ENCODE results near the gene FAHD1. TPM values are rescaled to one million over a fixed set of nuclear protein-coding genes. Genes with fewer than 3 reads are reported as not detected.
"Not testable (repeated sequence)": the region's sequence is repeated elsewhere in the genome, so short reads cannot be mapped to it uniquely, and the experiment has no call there.

Gene FAHD1
- total RNA-seq, 2 donors from 2014 or later, result 6.1 to 7.9 TPM

DNA sequence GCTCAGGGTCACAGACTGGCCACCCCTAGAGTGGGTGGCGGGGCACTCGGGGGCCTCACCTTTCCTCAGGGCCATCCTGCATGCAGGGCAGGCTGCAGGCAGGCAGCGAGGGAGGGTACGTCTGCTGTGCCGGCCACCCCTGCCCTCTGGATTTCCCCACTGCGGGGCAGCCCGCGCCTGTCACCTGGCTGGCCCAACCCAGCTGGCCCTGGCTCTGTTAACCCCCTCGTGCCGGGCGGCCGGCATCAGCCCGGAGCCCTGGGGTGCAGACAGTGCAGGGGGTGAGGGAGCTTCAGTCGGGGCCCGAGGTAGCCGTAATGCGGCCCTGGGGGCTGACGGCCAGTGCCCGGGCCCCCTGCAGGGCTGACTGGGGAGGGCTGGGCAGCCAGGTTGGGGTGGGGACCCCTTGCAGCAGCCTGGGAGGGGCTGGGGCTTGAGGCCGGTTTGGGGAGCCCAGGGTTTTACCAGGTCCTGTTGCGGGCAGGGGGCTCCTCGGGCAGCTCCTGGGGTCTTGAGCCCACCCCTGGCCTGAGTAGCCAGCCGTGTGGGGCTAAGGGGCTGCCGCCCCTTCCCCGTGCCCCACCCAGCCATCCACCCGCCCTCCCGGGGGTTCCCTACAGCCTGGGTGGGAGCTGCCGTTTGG is 33.3 kb upstream of the FAHD1 start, which contains the start of gene IGFALS:
Gene IGFALS, minus strand, starts transcription at position 128 of the 643 bp plus-strand sequence. Its CDS starts 53 bp downstream, at position 75.
- Mint-ChIP-seq H3K27me3 (no peaks in the 10 kb centered on the region), H3K4me1 (peaks cover 2% of the 10 kb centered on the region), H3K4me3 (no peak within 1 kb of the TSS), H3K36me3 (ENCODE audit: low read depth) (peaks cover 2% of the 10 kb centered on the region), H3K27ac (no peak within 1 kb of the TSS)
- H3K9me3 ChIP-seq (ENCODE audit: control insufficient read depth, low read length, poor library complexity, severe bottlenecking), result no peaks in the 10 kb centered on the region
- no peak for DNase-seq
- no peak for ATAC-seq

DNA sequence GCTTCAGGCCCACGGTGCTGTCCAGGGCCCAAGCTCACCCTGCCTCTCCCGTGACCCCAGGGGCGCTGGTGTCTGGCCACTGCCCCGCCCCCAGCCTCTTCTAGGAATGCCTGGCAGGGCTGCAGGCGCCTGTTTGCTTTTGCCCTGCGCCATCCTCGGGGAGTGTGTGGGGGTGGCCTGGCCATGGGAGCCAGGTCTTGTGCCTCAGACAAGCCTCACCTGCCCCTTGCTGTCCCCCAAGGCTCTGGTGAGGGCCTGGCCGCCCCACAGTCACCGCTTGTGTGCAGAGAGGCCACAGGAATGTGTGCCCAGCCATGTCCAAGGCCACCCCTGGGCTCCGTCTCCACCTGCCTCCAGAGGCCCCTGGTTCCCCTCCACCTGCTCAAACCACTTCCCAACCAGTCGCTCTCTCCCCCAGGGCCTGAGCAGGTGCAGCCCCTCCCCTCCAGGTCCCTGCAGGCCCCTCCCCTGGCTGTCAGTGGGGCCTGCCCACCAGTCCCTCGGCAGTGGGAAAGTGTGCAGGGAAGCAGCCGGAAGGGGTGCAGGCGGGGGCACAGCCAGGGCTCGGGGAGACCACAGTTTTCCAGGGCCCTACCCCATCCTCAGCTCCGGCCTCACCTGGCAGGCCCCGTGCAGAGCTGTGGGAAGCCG is 32.7 kb upstream of the FAHD1 start:
- Mint-ChIP-seq H3K36me3 (ENCODE audit: low read depth) (no peaks in the 10 kb centered on the region), H3K4me1 (no peaks in the 10 kb centered on the region), H3K4me3 (no peak overlapping the region), H3K27me3 (no peaks in the 10 kb centered on the region), H3K27ac (no peak overlapping the region)
- no peak for DNase-seq
- no peaks in the 10 kb centered on the region for H3K9me3 ChIP-seq (ENCODE audit: control insufficient read depth, low read length, poor library complexity, severe bottlenecking)
- ATAC-seq, result no peak

DNA sequence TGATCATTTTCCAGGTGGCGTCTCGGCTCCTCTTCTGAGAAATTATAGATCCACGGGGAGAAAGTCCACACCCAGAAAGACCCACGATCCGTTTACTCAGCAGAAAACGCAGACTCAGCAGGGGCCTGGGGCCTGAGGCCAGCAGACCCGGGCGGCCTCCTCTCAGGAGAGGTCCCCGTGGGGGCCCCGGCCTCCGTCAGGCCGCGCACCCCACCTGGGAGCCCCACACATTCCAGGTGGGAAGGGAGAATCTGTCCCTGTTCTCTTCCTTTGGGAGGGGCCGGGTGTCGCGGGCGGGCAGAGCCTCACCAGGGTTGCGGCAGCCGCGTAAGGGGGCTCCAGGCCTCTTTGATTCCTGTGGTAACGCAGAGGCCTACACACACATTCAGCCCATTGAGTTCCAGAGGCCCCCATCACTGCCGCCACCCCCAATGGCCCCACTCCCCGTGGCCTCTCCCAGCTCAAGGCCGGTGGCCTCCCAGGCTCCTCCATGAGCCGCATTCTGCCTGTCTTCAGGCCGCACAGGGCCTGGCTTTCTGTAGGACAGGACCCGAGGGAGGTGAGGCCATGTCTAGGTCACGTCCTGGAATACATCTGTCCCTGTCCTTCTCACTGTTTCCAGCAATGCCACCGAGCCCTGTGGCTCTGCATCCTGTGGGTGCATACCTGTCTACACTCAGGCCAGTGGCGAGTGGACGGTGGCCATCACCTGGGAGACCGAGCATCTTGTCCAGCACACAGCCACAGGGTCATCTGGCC is 31.9 kb upstream of the FAHD1 start:
- Mint-ChIP-seq H3K4me1 (no peaks in the 10 kb centered on the region), H3K27ac (no peak overlapping the region), H3K4me3 (no peak overlapping the region), H3K27me3 (no peaks in the 10 kb centered on the region), H3K36me3 (ENCODE audit: low read depth) (no peaks in the 10 kb centered on the region)
- ATAC-seq (no peak), DNase-seq (no peak)
- no peaks in the 10 kb centered on the region for H3K9me3 ChIP-seq (ENCODE audit: control insufficient read depth, low read length, poor library complexity, severe bottlenecking)

DNA sequence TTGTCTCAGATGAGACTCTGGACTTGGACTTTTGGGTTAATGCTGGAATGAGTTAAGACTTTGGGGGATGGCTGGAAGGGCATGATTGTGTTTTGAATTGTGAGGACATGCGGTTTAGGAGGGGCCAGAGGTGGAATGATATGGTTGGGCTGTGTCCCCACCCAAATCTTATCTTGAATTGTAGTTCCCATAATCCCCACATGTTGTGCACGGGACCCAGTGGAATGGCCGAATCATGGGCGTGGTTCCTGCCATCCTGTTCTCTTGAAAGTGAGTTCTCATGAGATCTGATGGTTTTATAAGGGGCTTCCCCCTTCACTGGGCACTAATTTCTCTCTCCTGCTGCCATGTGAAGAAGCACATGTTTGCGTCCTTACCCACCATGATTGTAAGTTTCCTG is 27.7 kb upstream of the FAHD1 start:
- not testable (repeated sequence) for H3K4me1 Mint-ChIP-seq; H3K27me3 Mint-ChIP-seq; H3K27ac Mint-ChIP-seq; H3K36me3 Mint-ChIP-seq (ENCODE audit: low read depth); H3K9me3 ChIP-seq (ENCODE audit: control insufficient read depth, low read length, poor library complexity, severe bottlenecking); DNase-seq; H3K4me3 Mint-ChIP-seq; ATAC-seq

DNA sequence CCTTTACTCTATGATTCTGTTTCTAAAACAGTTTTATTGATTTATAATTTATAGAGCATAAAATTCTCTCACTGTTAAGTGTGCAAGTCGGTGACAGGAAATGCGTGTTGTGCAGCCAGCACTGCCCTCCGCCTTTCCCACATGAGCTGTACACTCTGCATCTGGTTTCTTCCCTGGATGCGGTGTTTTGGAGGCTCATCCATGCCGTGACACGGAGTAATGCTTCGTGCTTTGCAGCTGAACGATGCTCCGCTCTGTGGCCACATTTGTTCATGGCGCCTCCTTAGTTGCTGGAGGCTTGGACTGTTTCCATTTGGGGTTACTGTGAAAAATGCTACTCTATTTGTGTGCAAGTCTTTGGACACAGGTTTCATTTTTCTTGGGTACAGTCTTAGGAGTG is 26.3 kb upstream of the FAHD1 start:
- H3K27ac Mint-ChIP-seq, result no peak overlapping the region
- H3K9me3 ChIP-seq (ENCODE audit: control insufficient read depth, low read length, poor library complexity, severe bottlenecking), result no peaks in the 10 kb centered on the region
- H3K27me3 Mint-ChIP-seq, result no peaks in the 10 kb centered on the region
- no peak for ATAC-seq
- DNase-seq, result no peak
- H3K4me1 Mint-ChIP-seq, result peaks cover 2% of the 10 kb centered on the region
- peaks cover 2% of the 10 kb centered on the region for H3K36me3 Mint-ChIP-seq (ENCODE audit: low read depth)
- H3K4me3 Mint-ChIP-seq, result no peak overlapping the region

DNA sequence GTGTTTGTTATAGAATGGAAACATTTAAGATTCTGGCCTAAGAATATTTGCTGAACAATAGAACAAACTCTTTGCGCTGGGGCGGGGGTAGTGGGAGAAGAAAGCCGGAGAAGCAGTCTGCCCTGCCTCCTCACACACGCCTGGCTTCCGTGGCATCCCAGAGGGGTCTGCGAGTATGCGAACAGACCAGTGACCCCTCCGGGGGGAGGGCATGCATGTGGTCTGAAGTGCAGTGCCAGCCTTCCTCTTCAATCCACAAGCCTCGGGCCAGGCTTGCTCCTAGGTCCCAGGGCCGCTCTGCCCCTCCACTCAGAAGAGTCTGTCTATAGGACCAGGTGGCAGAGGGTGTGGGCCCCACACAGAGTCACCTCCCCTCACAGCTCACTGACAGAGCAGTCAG is 19.4 kb upstream of the FAHD1 start:
- peaks cover 4% of the 10 kb centered on the region for H3K4me1 Mint-ChIP-seq

DNA sequence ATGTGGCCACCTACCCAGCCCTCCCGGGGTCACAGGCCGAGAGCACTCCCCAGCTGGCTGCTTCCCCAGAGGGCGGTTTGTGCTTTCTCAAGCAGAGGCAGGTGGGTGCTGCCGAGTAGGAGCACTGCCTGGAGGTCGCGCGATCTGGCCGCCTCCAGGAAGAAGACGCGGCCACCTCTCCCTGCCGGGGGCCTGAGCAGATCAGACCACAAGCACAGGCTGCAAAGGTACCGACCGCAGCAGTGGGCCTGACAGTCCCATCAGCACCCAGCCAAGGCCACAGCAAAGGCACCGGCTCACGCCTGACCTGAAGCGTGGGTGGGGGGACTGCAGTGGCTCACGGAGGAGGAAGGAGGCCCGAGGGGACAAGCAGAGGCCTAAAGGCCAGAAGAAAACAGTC is 18.3 kb upstream of the FAHD1 start:
- H3K27ac Mint-ChIP-seq, result no peak overlapping the region
- DNase-seq (no peak), ATAC-seq (no peak)
- H3K9me3 ChIP-seq (ENCODE audit: control insufficient read depth, low read length, poor library complexity, severe bottlenecking), result no peaks in the 10 kb centered on the region
- H3K36me3 Mint-ChIP-seq (ENCODE audit: low read depth), result peaks cover 6% of the 10 kb centered on the region
- peaks cover 8% of the 10 kb centered on the region for H3K4me1 Mint-ChIP-seq
- H3K4me3 Mint-ChIP-seq, result no peak overlapping the region
- H3K27me3 Mint-ChIP-seq, result no peaks in the 10 kb centered on the region

More for the DNA sequence above, 19.4 kb upstream of the FAHD1 start:
- DNase-seq, result no peak
- Mint-ChIP-seq H3K27me3 (no peaks in the 10 kb centered on the region), H3K4me3 (no peak overlapping the region), H3K36me3 (ENCODE audit: low read depth) (peaks cover 2% of the 10 kb centered on the region), H3K27ac (no peak overlapping the region)
- H3K9me3 ChIP-seq (ENCODE audit: control insufficient read depth, low read length, poor library complexity, severe bottlenecking), result no peaks in the 10 kb centered on the region
- ATAC-seq, result no peak

DNA sequence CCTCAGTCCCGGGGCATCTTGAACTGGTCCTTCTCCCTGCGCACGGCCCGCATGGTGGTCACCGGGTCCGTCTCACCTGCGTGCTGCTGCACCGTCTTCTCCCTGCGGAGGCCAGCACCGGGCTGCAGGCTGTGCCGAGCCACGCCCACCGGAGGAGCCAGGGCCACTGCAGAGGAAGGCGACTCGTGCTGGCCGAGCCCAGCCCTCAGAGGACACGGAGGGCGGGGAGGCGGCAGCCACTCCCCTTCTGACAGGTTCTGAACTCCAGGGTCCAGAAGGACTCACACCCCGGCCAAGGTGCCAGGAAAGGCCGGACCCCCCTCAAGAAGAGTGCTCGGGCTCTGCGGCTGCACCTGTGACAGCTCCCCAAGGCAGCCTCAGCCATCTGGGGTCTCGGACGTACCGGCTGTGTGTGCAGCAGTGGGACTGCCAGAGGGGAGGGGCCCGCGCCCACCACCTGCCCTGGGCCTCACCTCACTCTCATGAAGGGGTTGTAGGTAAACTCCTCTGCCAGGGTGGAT is 17.7 kb upstream of the FAHD1 start:
- DNase-seq (no peak), ATAC-seq (no peak)
- peaks cover 6% of the 10 kb centered on the region for H3K36me3 Mint-ChIP-seq (ENCODE audit: low read depth)
- H3K27ac Mint-ChIP-seq, result no peak overlapping the region
- peaks cover 6% of the 10 kb centered on the region for H3K4me1 Mint-ChIP-seq
- H3K9me3 ChIP-seq (ENCODE audit: control insufficient read depth, low read length, poor library complexity, severe bottlenecking), result no peaks in the 10 kb centered on the region
- no peak overlapping the region for H3K4me3 Mint-ChIP-seq
- H3K27me3 Mint-ChIP-seq, result no peaks in the 10 kb centered on the region

DNA sequence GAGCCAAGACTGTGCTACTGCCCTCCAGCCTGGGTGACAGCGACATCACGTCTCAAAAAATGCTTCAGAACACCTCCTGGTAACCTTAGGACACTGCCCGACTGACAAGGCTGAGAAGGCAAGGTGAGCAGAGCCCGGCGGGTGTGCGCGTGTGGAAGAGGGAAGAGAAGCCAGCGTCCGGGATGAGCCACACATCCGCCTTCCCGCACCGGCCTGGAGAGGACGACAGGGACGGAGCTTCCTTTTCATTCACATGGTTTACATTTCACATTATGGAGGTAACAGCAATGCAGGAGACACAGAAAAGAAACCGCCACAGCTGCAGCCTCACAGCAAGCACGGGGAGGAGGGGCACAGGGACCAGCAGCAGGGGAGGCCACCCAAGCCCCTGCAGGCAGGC is 16.9 kb upstream of the FAHD1 start:
- DNase-seq (no peak), ATAC-seq (no peak)
- no peaks in the 10 kb centered on the region for H3K27me3 Mint-ChIP-seq
- H3K9me3 ChIP-seq (ENCODE audit: control insufficient read depth, low read length, poor library complexity, severe bottlenecking), result no peaks in the 10 kb centered on the region
- peak overlapping the region; percentile 3 for H3K27ac Mint-ChIP-seq
- peaks cover 9% of the 10 kb centered on the region for H3K4me1 Mint-ChIP-seq
- no peak overlapping the region for H3K4me3 Mint-ChIP-seq
- peaks cover 6% of the 10 kb centered on the region for H3K36me3 Mint-ChIP-seq (ENCODE audit: low read depth)

DNA sequence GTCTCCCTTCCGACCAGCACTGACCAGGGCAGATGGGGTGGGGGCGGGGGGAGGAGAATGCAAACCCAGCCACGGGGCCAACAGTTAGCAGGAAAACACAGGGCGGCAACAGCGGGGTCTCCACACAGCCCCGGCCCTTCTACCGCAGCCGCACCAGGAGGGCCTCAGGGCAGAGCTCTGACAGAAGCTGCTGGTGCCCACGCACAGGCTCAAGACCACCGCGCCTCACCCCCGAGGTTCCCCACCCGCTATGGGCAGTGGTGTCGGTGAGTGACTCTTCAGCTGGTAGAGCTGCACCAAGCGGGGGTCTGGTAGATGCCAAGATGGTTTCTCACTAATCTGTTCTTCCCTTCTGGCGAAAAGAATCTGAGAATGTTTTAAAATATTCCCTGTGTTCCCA is 16.5 kb upstream of the FAHD1 start:
- Mint-ChIP-seq H3K4me3 (no peak overlapping the region), H3K4me1 (peaks cover 12% of the 10 kb centered on the region), H3K27ac (peak overlapping the region; percentile 3), H3K36me3 (ENCODE audit: low read depth) (peaks cover 5% of the 10 kb centered on the region), H3K27me3 (no peaks in the 10 kb centered on the region)
- DNase-seq (no peak), ATAC-seq (no peak)
- H3K9me3 ChIP-seq (ENCODE audit: control insufficient read depth, low read length, poor library complexity, severe bottlenecking), result no peaks in the 10 kb centered on the region

DNA sequence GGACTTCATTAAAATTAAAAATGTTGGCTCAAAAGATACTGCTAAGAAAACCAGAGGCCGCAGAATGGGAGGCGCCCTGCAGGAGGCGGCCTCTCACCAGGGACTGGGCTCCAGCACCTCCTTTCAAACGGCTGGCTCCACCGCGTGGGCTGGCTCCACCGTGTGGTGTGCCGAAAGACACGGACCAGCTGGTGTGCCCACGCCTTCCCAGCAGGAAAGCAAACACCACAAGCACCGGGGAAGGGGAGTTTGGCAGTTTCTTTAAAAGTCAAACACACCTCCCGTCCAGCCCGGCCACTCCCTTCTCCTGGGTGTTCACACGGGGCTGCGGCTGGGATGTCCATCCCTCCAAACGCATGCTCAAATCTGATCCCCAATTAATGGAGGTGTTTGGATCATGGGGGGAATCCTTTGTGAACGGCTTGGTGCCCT is 14.3 kb upstream of the FAHD1 start:
- Mint-ChIP-seq H3K4me3 (no peak overlapping the region), H3K27ac (peak overlapping the region; percentile 65), H3K36me3 (ENCODE audit: low read depth) (peaks cover 4% of the 10 kb centered on the region), H3K4me1 (peaks cover 12% of the 10 kb centered on the region), H3K27me3 (no peaks in the 10 kb centered on the region)
- no peak for DNase-seq
- no peaks in the 10 kb centered on the region for H3K9me3 ChIP-seq (ENCODE audit: control insufficient read depth, low read length, poor library complexity, severe bottlenecking)
- ATAC-seq, result peak; percentile 82

DNA sequence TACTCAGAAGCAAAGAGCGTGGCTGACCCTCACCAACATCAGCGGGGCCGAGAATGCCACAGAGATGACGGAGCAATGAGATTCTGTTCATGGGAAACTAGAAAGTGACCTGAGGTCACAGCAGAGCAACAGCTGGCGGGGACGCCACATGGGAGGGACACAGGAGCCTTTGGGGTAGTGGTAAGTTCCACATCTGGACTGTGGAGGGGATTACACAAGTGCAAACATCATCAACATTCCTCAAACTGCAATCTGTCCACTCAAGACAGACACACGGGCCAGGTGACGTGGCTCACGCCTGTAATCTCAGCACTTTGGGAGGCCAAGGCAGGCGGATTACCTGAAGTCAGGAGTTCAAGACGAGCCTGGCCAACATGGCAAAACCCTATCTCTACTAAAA is 11.5 kb upstream of the FAHD1 start:
- H3K36me3 Mint-ChIP-seq (ENCODE audit: low read depth), result peaks cover 4% of the 10 kb centered on the region

More for the DNA sequence above, 11.5 kb upstream of the FAHD1 start:
- H3K9me3 ChIP-seq (ENCODE audit: control insufficient read depth, low read length, poor library complexity, severe bottlenecking), result no peaks in the 10 kb centered on the region
- H3K4me1 Mint-ChIP-seq, result peaks cover 13% of the 10 kb centered on the region
- DNase-seq, result no peak
- ATAC-seq, result no peak
- H3K27me3 Mint-ChIP-seq, result no peaks in the 10 kb centered on the region
- no peak overlapping the region for H3K4me3 Mint-ChIP-seq
- no peak overlapping the region for H3K27ac Mint-ChIP-seq
